GM19468 (cell line): ENCODE results near the gene CRAMP1.

Experiments
- ATAC-seq: cut with Tn5 transposase; IDR thresholded peaks from one replicate; pipeline ENCODE4 v1.9.1; 2021; ENCODE audit warnings: mild to moderate bottlenecking, moderate library complexity, moderate number of reproducible peaks; ENCODE audit not compliant: unreplicated experiment; ENCODE audit errors: extremely low read depth

CRAMP1 gene

GRCh38 chr16:1597154-1597553 lies 15.0 kb upstream of the CRAMP1 start:
- no peak for ATAC-seq

- ATAC-seq: no peak
These were observed 11.1 kb upstream of the CRAMP1 start for GRCh38 chr16:1601031-1601430.

DNA sequence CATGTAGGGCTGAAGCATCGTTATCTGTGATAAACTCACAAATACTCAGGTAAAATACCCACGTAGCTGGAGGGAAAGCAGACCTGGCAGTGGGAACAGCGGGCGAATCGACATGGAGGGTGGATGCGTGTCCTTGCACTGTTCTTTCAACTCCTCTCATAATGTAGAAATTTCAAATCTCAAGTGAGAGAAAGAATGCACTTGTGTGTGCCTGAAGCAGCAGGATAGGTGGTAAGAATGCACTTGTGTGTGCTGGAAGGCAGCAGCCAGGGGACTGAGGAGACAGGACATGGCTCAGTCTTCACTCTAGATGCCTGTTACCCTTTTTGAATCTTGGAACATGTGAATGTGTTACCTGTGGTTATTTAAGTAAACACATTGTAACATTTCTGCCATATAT lies 10.7 kb upstream of the CRAMP1 start:
- ATAC-seq: no peak

DNA sequence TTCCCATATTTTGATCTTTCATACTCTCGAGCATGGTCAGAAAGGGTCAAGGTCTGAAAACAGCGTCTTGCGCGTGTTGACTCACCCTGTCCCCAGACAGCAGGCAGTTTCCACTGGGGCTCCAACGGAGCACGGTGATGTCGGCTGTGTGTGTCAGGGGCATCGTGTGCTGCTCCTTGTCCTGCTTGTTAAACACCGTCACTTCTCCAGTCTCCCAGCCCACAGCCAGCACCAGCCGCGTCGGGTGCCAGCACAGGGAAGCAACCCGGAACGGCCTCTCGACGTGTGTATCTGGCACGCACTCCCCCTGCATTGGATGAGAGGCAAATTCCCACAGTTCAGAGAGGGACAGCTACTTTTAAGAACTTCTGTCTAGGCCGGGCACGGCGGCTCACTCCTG lies 9.9 kb upstream of the CRAMP1 start:
- no peak for ATAC-seq

DNA sequence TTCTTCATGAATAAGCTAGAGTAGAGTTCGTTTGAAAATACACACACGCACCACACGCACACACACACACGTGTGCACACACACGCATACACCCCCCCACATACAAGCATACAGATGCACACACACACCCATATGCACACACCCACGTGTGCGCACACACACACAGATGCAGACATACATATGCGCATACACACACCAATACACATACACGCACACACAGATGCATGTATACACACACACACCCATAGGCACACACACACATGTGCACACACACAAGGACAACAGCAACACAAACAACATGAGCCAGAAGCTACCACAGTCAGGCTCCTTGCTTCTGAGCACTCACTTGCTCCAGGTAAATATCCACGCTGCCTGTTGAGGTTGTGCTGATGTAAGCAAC lies 5.4 kb upstream of the CRAMP1 start:
- ATAC-seq: no peak

- no peak for ATAC-seq
These were observed 4.2 kb upstream of the CRAMP1 start for GRCh38 chr16:1607971-1608370.

- ATAC-seq: peak; percentile 14
These were observed 1.9 kb upstream of the CRAMP1 start for GRCh38 chr16:1610071-1610898.

GRCh38 chr16:1610899-1611632 lies 1.1 kb upstream of the CRAMP1 start:
- ATAC-seq: no peak

GRCh38 chr16:1613211-1613622 lies 1.1 kb downstream of the CRAMP1 start:
- no peak for ATAC-seq

DNA sequence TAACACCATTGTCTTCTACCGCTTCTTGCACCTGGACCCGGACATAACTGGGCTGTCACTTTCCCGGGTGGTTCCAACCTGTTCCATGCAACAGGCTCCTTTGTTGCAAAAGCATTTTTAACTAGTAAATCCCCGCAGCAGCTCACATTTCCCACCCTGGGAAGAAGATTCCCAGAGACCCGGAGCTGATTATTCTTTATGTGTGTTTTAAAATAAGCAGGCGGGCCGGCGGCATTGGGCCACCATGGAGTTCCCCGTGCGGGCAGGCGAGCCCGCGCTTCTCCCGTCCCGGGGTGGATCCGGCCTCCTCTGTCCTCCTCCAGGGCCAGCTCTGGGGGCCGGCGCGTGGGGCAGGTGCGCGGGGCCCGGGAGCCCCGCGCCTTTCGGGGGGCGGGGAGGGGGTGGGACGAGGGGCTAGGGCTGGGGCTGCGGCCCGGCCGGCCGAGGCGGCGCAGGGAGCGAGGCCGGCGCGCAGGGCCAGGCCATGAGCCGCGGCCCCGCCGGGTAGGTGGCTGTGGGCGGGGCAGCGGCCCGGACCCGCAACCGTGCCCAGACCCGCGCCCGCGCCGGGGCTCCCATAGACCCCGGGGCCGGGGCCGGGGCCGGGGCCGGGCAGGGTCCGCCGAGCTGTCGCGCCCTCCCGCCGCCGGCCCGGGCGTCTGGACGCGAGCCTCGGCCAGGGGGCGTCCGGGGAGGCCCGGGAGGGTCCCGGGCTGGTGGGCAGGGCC lies 1.7 kb downstream of the CRAMP1 start:
- no peak for ATAC-seq

DNA sequence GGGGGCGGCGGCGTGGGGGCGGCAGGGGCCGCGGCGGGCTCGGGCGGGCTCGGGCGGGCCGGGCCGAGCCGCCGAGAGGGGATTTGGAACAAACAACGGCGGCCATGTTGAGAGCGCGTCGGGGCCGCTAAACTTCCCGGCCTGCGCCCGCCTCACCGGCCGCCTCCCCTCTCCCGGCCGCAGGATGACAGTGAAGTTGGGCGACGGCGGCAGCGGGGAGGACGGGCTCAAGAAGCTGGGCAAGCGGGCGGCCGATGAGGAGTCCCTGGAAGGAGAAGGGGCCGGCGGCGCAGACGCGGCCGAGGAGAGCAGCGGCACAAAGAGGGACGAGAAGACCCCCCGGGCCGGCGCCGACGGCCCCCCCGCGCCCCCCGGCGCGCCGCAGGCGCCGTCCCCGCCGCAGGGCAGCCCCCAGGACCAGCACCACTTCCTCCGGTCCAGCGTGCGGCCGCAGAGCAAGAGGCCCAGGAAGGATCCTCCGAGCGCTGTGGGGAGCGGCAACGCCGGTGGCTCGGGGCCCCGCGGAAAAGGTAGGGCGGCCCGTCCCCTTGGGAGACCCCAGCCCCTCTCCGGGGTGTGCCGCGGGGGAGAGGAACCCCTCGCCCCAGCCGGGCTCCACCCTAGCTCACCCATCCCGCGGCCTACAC lies 2.4 kb downstream of the CRAMP1 start:
- no peak for ATAC-seq

- no peak for ATAC-seq
These were observed 3.6 kb downstream of the CRAMP1 start for GRCh38 chr16:1615761-1616160.

DNA sequence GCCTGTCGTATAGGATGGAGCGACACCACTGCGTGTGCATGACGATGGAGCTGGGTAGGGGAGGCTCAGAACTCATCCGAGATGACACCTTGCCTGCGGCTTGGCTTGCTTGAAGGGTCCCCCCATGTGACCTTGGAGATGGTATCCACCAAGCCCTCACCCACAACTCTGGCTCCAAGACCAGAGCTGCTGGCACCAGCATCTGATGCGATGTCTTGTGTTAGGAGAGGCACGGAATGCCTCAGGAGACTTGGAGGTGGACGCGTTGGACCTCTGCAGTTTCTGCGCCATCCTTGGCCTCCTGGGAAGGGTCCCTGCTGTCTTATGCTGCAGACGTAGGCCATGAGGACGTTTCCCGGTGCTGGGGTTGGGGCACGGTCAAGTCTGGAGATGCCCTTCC lies 7.8 kb downstream of the CRAMP1 start:
- no peak for ATAC-seq

DNA sequence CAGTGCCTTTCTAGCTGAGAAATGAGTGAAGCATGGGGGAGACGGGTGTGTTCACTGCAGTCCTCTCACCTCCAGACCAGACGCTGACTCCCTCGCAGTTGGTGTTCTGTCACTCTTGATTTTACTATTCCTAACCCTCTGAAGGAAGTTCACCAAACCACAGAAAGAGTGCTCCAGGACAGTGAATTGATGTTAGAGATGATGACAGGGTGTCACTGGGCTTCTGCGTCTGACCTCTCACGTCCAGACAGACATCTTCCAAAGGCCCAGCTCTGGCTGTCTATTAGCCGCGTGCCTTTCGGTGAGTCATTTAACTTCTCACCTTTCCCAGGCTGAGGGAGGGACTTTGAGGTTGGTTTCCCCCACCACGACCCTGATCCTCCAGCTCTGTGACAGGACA lies 8.2 kb downstream of the CRAMP1 start:
- ATAC-seq: no peak

DNA sequence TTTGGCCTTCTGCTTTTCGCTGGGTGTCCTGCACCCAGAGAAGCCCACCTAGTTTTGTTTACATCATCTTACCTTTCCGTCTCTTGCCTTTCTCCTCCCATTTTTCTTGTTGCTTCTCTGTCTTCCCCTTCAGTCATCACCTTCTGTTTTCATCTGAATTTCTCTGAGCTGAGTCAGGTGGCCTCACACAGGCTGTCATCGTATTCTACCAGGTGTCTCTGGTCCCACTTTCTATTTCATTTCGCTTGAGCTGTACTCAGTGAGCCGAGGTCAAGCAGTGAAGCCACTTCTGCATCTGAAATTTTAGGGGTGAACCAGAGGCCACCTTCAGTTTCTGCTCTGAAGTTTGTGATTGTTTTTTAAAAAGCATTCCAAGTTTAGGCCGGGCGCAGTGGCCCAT lies 9.7 kb downstream of the CRAMP1 start:
- no peak for ATAC-seq

DNA sequence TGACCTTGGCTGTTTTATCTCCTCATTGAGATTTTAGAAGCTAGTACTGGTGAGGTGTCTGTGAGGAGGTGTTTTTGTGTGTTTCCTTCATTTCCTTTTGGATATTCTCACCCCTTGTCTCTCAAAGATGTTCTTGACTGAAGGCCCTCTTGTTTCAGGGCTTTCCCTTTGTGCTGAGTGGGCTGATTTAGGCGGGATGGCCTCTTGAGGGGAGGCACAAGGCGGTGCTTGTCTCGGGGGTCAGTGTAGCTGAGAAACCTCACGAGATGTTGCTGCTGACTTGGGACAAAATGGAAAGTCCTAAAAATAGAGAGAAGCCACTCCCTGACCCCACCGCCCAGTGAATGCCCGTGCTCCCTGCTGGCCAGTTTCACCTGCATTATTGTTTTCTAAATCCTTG lies 14.2 kb downstream of the CRAMP1 start:
- ATAC-seq: no peak

DNA sequence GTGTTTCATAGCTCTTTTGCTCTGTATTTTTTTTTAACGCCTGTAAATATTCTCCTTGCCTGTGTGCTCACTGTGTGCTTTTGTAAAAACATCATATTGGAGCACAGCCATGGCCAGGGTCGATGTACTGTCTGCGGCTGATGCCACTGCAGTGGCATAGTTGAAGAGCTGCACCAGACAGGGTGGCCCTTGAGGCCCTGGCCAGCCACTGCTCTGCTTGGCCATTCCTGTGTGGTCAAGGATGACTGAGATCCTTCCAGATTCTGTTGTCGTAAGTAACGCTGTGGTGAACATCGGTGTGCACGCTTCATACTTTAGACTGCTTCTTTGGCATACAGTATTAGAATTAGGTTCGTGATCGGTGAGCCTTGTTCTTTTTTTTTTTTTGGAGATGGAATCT lies 14.6 kb downstream of the CRAMP1 start:
- ATAC-seq: no peak

DNA sequence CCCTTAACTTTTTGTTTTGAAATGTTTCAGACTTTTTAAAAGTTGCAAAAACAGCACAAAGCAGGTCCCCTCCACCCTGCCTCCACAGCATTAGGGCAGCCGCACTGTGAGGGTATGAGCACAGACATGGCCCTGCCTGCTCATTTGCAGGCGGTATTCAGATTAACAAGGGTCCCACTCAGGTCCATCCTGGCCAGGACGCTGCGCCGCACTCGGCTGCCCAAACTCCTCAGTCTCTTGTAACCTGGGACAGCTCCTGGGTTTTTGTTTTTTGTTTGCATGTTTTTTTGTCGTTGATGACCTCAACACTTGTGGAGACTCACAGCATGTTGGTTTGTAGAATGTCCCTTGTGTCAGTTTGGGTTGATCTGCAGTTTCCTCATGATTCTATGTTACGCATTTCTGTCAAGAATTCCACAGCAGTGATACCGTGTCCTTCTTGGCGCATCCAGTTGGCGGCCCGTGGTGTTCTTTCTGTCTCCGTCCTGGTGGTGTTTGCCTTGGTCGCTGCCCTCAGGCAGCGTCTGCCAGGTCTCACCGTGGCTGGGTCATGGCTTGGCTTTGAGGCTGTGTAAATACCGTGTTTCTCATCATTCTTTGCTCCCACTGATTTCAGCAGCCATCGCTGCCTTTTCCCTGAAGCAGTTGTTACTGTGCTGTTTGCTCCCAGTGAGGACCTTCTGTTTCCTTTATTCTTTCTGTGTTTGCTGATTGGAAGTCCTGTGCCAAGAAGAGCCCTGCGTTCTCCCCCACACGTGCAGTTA lies 18.5 kb downstream of the CRAMP1 start:
- ATAC-seq: no peak

- no peak for ATAC-seq
These were observed 19.1 kb downstream of the CRAMP1 start for GRCh38 chr16:1631230-1631629.
